ENCODE results near the gene GLT6D1.

DNA sequence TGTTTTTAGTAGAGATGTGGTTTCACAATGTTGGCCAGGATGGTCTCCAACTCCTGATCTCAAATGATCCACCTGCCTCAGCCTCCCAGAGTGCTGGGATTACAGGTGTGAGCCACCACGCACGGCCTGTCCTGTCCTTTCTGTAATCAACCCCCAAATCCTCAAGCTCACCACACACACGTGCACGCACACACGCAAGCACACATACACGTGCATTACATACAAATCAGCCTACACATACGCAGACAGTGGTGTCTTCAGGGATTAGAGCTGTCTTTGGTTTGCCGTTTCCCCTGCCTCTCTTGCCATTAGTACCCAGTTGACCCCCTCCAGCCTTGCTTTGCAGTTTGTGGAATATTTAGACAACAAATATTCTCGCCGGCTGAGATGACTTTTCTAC is 6.5 kb downstream of the GLT6D1 start:
- TF ChIP-seq, protein P1, sequence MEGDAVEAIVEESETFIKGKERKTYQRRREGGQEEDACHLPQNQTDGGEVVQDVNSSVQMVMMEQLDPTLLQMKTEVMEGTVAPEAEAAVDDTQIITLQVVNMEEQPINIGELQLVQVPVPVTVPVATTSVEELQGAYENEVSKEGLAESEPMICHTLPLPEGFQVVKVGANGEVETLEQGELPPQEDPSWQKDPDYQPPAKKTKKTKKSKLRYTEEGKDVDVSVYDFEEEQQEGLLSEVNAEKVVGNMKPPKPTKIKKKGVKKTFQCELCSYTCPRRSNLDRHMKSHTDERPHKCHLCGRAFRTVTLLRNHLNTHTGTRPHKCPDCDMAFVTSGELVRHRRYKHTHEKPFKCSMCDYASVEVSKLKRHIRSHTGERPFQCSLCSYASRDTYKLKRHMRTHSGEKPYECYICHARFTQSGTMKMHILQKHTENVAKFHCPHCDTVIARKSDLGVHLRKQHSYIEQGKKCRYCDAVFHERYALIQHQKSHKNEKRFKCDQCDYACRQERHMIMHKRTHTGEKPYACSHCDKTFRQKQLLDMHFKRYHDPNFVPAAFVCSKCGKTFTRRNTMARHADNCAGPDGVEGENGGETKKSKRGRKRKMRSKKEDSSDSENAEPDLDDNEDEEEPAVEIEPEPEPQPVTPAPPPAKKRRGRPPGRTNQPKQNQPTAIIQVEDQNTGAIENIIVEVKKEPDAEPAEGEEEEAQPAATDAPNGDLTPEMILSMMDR (IDR thresholded peaks at IDR 0.05), result no peak
- TF ChIP-seq POLR2AphosphoS5 (IDR thresholded peaks at IDR 0.05), result no peak

Measured in suprapubic skin (tissue), 3 donors.